H9 (cell line): Measurements from ENCODE around the gene MAMDC4. TPM values are rescaled to one million over a fixed set of nuclear protein-coding genes. Genes with fewer than 3 reads are reported as not detected.

Source experiments
- DNase-seq: peaks from one replicate; pipeline ENCODE4 v3.0.0-alpha.2; 2017
- H2AFZ ChIP-seq: one replicate; pipeline ENCODE4 v1.6.1; 2013; ENCODE audit warnings: mild to moderate bottlenecking, low read length, control low read depth, moderate library complexity
- H2AK5ac ChIP-seq: 2 replicates; pipeline ENCODE4 v1.6.1; 2013; ENCODE audit warnings: low read length, control low read depth, mixed read lengths; ENCODE audit not compliant: insufficient read length
- H2BK120ac ChIP-seq: one replicate; pipeline ENCODE4 v1.6.1; 2013; ENCODE audit warnings: low read depth, mild to moderate bottlenecking, low read length, control low read depth, inconsistent platforms; ENCODE audit not compliant: poor library complexity, severe bottlenecking
- H2BK12ac ChIP-seq: 2 replicates; pipeline ENCODE4 v1.6.1; 2013; ENCODE audit warnings: low read length, control low read depth, mixed read lengths, low read depth; ENCODE audit not compliant: insufficient read length
- H2BK15ac ChIP-seq: 2 replicates; pipeline ENCODE4 v1.6.1; 2013; ENCODE audit warnings: low read depth, low read length, control low read depth
- H2BK20ac ChIP-seq: one replicate; pipeline ENCODE4 v1.6.1; 2013; ENCODE audit warnings: low read depth, mild to moderate bottlenecking, low read length, control low read depth, inconsistent platforms; ENCODE audit not compliant: poor library complexity, severe bottlenecking
- H2BK5ac ChIP-seq: 2 replicates; pipeline ENCODE4 v1.6.1; 2013; ENCODE audit warnings: low read length, control low read depth, mixed read lengths; ENCODE audit not compliant: insufficient read length
- H3K14ac ChIP-seq: 2 replicates; pipeline ENCODE4 v1.6.1; 2013; ENCODE audit warnings: low read length, control low read depth; ENCODE audit not compliant: insufficient read depth
- H3K18ac ChIP-seq: 2 replicates; pipeline ENCODE4 v1.6.1; 2013; ENCODE audit warnings: low read depth, mild to moderate bottlenecking, mixed read lengths, low read length, control low read depth; ENCODE audit not compliant: insufficient read length
- H3K23ac ChIP-seq: 2 replicates; pipeline ENCODE4 v1.6.1; 2013; ENCODE audit warnings: low read length, control low read depth, mixed read lengths, low read depth; ENCODE audit not compliant: insufficient read length
- H3K23me2 ChIP-seq: 2 replicates; pipeline ENCODE4 v1.6.1; 2013; ENCODE audit warnings: low read depth, mild to moderate bottlenecking, mixed read lengths, low read length, control low read depth; ENCODE audit not compliant: insufficient read length, poor library complexity, severe bottlenecking
- H3K27ac ChIP-seq: 2 replicates; pipeline ENCODE4 v1.5.1; 2013; ENCODE audit warnings: low read length, control low read depth, mixed read lengths, low read depth; ENCODE audit not compliant: insufficient read length
- H3K27me3 ChIP-seq: 2 replicates; pipeline ENCODE4 v1.6.1; 2013; ENCODE audit warnings: low read length, control low read depth, inconsistent platforms; ENCODE audit not compliant: insufficient read depth
- H3K4ac ChIP-seq: 2 replicates; pipeline ENCODE4 v1.6.1; 2013; ENCODE audit warnings: low read depth, mild to moderate bottlenecking, control low read depth, inconsistent platforms, low read length, moderate library complexity
- H3K4me1 ChIP-seq: 2 replicates; pipeline ENCODE4 v1.6.1; 2013; ENCODE audit warnings: low read length, control low read depth, inconsistent platforms; ENCODE audit not compliant: insufficient read depth
- H3K4me2 ChIP-seq: 2 replicates; pipeline ENCODE4 v1.6.1; 2013; ENCODE audit warnings: low read length, control low read depth, mixed read lengths; ENCODE audit not compliant: insufficient read length, insufficient read depth
- H3K56ac ChIP-seq: 2 replicates; pipeline ENCODE4 v1.6.1; 2013; ENCODE audit warnings: low read depth, mild to moderate bottlenecking, mixed read lengths, low read length, control low read depth; ENCODE audit not compliant: insufficient read length
- H3K79me1 ChIP-seq: 2 replicates; pipeline ENCODE4 v1.6.1; 2013; ENCODE audit warnings: low read depth, mild to moderate bottlenecking, moderate library complexity, low read length, control low read depth, inconsistent platforms; ENCODE audit not compliant: insufficient read depth, poor library complexity, severe bottlenecking
- H3K79me2 ChIP-seq: 2 replicates; pipeline ENCODE4 v1.6.1; 2013; ENCODE audit warnings: low read length, control low read depth, inconsistent platforms; ENCODE audit not compliant: insufficient read depth
- H3K9ac ChIP-seq: 2 replicates; pipeline ENCODE4 v1.6.1; 2013; ENCODE audit warnings: low read length, control low read depth, mixed read lengths; ENCODE audit not compliant: insufficient read length; ENCODE audit errors: extremely low read depth
- H3K9me3 ChIP-seq: one replicate; pipeline ENCODE4 v1.6.1; 2013; ENCODE audit warnings: low read depth, low read length, inconsistent platforms; ENCODE audit not compliant: control insufficient read depth
- H3T11ph ChIP-seq: one replicate; pipeline ENCODE4 v1.6.1; 2013; ENCODE audit warnings: mild to moderate bottlenecking, low read length, control low read depth, inconsistent platforms
- H4K20me1 ChIP-seq: one replicate; pipeline ENCODE4 v1.6.1; 2013; ENCODE audit not compliant: control insufficient read depth, insufficient read length, insufficient read depth
- H4K5ac ChIP-seq: 2 replicates; pipeline ENCODE4 v1.6.1; 2013; ENCODE audit warnings: low read depth, mild to moderate bottlenecking, mixed read lengths, low read length, control low read depth; ENCODE audit not compliant: insufficient read length
- H4K8ac ChIP-seq: replicated peaks from 2 replicates; pipeline ENCODE4 v1.6.1; 2013; ENCODE audit warnings: low read length, control low read depth, mixed read lengths, low read depth; ENCODE audit not compliant: insufficient read length
- H4K91ac ChIP-seq: 2 replicates; pipeline ENCODE4 v1.6.1; 2013; ENCODE audit warnings: low read depth, mild to moderate bottlenecking, moderate library complexity, mixed read lengths, low read length, control low read depth; ENCODE audit not compliant: insufficient read length
- H3K27ac Mint-ChIP-seq, 3 experiments: 2 replicates in 2 of 3; 3 replicates in 1 of 3; pipeline ENCODE4 v1.8.0; 2020 to 2021; ENCODE audit warnings: mixed read lengths in 3 of 3, mild to moderate bottlenecking in 1 of 3, moderate library complexity in 1 of 3
- H3K27me3 Mint-ChIP-seq: 2 replicates; pipeline ENCODE4 v1.8.0; 2021; ENCODE audit warnings: low read depth, mild to moderate bottlenecking, moderate library complexity, mixed read lengths
- H3K36me3 Mint-ChIP-seq, 3 experiments: 2 replicates in 2 of 3; 3 replicates in 1 of 3; pipeline ENCODE4 v1.8.0; 2020 to 2021; ENCODE audit warnings: low read depth in 3 of 3, mixed read lengths in 3 of 3; ENCODE audit not compliant: insufficient read depth in 1 of 3
- H3K4me1 Mint-ChIP-seq, 2 experiments: 2 replicates each; pipeline ENCODE4 v1.8.0; 2020; ENCODE audit warnings: mixed read lengths in 2 of 2
- H3K4me3 Mint-ChIP-seq, 2 experiments: 2 replicates in 1 of 2; 3 replicates in 1 of 2; pipeline ENCODE4 v1.8.0; 2020 to 2021; ENCODE audit warnings: mild to moderate bottlenecking in 2 of 2, mixed read lengths in 2 of 2, moderate library complexity in 1 of 2
- H3K9me3 Mint-ChIP-seq, 2 experiments: 2 replicates in 1 of 2; 3 replicates in 1 of 2; pipeline ENCODE4 v1.8.0; 2020; ENCODE audit warnings: mild to moderate bottlenecking in 2 of 2, mixed read lengths in 2 of 2, moderate library complexity in 1 of 2
- WGBS: extraction: QIAGEN DNeasy Blood & Tissue Kit; methylation state at CpG from one replicate; pipeline ENCODE4 v1.1.7; 2013; ENCODE audit warnings: missing lambda C conversion rate, low lambda C conversion rate, mixed read lengths; ENCODE audit not compliant: insufficient read length; ENCODE audit errors: extremely low coverage; 5-methylcytosine and 5-hydroxymethylcytosine counted together
- total RNA-seq: library from RNA; stranded (reverse); gene quantifications from 2 replicates; pipeline ENCODE4 v1.2.1, GENCODE V29; 2021
- TF ChIP-seq, protein P1 (sequence below): fragments of 200-600 bp; sonication (generic); conservative IDR thresholded peaks from 3 replicates; pipeline ENCODE4 v1.8.0; 2021; ENCODE audit warnings: antibody characterized with exemption, mild to moderate bottlenecking

The MAMDC4 gene
- total RNA-seq, 1 experiment from 2014 or later: 9.2 TPM

DNA sequence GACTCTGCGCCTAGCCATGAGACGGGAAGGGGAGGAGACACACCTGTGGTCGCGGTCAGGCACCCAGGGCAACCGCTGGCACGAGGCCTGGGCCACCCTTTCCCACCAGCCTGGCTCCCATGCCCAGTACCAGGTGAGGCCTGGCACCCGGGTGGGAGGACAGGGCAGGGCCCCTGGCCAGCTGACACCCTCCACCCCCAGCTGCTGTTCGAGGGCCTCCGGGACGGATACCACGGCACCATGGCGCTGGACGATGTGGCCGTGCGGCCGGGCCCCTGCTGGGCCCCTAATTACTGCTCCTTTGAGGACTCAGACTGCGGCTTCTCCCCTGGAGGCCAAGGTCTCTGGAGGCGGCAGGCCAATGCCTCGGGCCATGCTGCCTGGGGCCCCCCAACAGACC is 5.0 kb downstream of the MAMDC4 start:
- Histone ChIP-seq H4K91ac (no peak overlapping the region), H3K9ac (no peak overlapping the region), H2BK120ac (no peak overlapping the region), H2AK5ac (no peak overlapping the region), H3T11ph (no peak overlapping the region), H3K27ac (no peak overlapping the region), H3K4me2 (no peak overlapping the region), H3K27me3 (no peaks in the 10 kb centered on the region), H4K20me1 (no peaks in the 10 kb centered on the region), H2AFZ (no peak overlapping the region), H3K14ac (no peak overlapping the region), H3K23me2 (no peaks in the 10 kb centered on the region), H3K4me1 (no peaks in the 10 kb centered on the region), H3K18ac (no peak overlapping the region), H2BK20ac (no peak overlapping the region), H4K5ac (no peak overlapping the region), H4K8ac (no peak overlapping the region), H2BK15ac (no peak overlapping the region), H3K56ac (no peak overlapping the region), H3K79me2 (no peaks in the 10 kb centered on the region), H2BK12ac (no peak overlapping the region), H3K79me1 (no peaks in the 10 kb centered on the region), H3K9me3 (no peaks in the 10 kb centered on the region), H3K4ac (no peak overlapping the region), H3K23ac (no peak overlapping the region), H2BK5ac (no peak overlapping the region)
- Mint-ChIP-seq H3K36me3 (peaks cover 0 to 18% (median 10%) of the 10 kb centered on the region in 3 experiments; a peak in 5 of 7 replicates), H3K27ac (no peak overlapping the region), H3K4me3 (no peak overlapping the region), H3K4me1 (no peaks in the 10 kb centered on the region), H3K27me3 (no peaks in the 10 kb centered on the region; the same call in 1 of the 2 replicates), H3K9me3 (no peaks in the 10 kb centered on the region)
- WGBS: no CpG with 5 or more reads among the region's 19 CpGs
- DNase-seq: peak; percentile 28
- TF ChIP-seq, protein P1, sequence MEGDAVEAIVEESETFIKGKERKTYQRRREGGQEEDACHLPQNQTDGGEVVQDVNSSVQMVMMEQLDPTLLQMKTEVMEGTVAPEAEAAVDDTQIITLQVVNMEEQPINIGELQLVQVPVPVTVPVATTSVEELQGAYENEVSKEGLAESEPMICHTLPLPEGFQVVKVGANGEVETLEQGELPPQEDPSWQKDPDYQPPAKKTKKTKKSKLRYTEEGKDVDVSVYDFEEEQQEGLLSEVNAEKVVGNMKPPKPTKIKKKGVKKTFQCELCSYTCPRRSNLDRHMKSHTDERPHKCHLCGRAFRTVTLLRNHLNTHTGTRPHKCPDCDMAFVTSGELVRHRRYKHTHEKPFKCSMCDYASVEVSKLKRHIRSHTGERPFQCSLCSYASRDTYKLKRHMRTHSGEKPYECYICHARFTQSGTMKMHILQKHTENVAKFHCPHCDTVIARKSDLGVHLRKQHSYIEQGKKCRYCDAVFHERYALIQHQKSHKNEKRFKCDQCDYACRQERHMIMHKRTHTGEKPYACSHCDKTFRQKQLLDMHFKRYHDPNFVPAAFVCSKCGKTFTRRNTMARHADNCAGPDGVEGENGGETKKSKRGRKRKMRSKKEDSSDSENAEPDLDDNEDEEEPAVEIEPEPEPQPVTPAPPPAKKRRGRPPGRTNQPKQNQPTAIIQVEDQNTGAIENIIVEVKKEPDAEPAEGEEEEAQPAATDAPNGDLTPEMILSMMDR: no peak
